ENCODE results near the gene PHLDA2.
"Not testable (repeated sequence)": the region's sequence is repeated elsewhere in the genome, so short reads cannot be mapped to it uniquely, and the experiment has no call there.

PHLDA2 gene

DNA sequence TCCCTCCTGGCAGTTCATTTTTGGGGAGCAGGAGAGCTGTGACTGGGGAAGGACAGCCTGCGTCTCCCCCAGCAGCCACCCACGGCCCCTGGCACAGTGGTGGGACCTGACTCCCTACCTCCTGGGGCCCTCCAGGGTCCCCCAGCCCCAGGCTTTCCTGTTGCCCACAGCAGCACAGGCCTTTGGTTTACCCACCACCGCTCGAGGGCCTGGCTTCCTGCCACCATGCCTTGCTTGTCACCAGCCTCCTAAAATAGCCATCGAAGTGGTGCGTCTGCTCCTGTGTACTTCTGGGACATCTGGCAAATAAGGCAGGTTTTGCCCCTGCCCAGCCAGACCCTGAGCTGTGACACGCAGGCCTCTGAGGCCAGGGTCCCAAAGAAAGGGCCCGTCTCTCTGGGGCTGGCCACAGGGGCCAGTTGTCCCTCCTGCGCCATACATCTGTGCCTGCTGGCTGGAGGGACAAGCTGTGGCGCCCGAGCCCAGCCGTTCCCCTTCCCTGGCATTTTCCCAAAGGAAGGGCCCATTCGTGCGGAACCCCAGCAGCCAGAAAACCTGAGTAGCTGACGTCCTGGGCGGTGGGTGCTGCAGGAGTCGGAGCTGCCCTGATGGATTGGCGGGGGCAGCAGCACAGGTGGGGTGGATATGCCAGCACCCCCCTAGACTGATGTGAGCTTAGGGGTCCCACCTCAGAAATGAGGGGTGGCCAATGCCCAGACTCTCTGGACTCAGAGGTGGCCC is 14.6 kb downstream of the PHLDA2 start:
- FAIRE-seq: no peak

DNA sequence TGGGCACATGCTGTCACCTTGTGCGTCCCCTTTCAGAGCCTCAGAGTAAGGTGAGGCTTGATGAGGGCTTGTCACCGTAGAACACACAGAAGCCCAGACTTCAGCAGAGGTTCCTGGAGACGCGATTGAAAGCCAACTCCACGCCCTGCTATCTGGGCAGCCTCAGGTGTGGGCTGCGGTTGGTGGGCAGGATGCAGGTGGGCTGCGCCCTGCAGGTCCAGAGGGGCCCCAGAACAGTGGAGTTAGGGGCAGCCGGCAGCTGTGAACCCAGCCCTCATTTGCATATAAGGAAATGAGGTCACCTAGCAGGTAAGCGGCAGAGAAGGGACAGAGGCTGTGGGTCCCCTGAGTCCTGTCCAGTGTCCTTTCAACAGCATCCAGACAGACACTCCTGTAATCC is 15.4 kb downstream of the PHLDA2 start:
- FAIRE-seq: no peak

- FAIRE-seq: no peak
Measured at GRCh38 chr11:2913019-2913431, 16.2 kb downstream of the PHLDA2 start.

GRCh38 chr11:2912498-2912897 is 16.7 kb downstream of the PHLDA2 start:
- FAIRE-seq: no peak

DNA sequence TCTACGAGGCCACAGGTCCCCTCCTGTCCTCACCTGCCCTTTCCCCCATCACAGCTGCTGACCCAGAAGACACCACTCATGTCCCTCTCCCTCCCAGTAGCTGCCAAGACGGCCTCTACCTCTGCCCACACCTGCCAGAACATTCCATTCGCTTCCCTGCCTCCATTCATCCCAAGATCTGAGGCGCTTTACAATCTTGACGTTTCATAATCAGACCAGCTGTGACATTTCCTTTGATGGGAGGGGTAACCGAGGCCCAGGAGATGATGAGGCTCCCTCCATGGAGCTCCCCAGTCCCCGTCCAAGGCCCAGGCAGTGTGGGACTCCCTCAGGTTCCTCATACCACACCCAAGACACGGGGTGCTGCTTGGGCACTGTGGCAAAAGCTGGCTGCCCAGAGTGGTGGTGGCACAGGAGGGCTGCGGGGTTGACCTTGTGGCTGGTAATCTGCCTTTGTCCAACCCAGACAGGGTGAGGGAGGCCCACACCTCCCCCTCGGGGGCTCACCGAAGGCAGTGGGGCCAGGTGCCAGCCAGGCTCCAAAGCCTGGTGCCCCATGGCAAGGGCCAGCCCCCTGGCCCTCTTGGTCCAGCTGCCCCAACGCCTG is 17.3 kb downstream of the PHLDA2 start:
- FAIRE-seq: no peak

DNA sequence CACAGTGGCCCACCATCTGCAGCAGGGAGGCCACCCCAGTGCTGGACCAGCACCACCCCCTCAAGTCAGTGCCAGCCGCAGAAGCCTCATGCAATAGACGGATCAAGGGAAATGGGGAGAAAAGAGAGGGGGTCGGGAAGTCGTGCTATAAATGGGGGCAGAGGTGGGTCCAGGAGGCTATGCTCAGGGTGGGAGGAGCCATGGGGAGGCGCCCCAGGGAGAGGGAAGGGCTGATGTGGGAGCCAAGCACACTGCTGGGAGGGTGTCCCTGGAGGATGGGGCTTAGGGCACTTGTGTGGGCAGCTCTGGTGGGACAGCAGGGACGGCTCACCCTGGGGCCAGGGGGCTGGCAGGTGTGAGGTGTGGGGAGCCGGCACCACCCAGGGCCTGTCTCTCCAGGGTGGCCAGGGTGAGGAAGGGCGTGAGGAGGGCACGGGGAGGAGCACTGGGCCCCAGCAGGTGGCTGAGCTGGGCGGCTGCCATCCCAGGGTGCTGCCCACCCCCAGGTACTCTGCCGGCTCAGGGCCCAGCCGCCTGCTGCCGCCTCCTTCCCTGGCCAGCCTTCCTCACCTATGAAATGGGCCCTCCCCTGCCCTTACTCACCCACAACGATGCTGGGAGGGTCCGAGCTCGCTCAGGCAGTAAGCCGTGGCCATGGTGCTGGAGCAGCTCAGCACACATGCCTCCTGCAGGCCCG is 18.0 kb downstream of the PHLDA2 start:
- no peak for FAIRE-seq

GRCh38 chr11:2910401-2910955 is 18.7 kb downstream of the PHLDA2 start:
- no peak for FAIRE-seq

DNA sequence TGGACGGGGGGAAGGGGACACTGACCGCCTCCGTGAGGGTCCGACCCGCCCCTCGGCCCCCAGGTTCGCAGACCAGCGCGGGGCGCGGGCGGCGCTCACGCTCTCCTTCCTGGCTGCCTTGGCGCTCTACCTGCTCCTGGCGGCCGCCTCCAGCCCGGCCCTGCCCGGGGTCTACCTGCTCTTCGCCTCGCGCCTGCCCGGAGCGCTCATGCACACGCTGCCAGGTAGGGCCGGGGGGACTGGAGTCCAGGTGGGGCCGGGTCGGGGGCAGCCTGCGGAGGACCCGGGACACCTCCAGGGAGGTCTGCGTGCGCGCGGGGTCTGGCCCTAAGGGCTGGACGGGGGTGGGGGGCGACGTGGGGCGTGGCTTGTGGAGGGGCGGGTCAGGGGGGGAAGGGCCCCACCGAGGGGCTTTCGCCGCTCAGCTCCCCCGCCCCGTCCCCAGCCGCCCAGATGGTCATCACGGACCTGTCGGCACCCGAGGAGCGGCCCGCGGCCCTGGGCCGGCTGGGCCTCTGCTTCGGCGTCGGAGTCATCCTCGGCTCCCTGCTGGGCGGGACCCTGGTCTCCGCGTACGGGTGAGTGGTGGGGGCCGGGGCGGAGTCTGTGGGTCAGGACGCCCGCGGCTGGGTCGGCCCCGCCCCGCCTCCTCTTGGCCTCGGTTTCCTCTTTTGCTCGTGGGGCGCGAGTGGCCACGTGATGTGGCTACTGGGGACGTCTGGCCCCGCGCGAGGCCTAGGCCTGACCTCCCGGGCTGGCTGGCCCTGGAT is 19.9 kb downstream of the PHLDA2 start:
- no peak for FAIRE-seq

DNA sequence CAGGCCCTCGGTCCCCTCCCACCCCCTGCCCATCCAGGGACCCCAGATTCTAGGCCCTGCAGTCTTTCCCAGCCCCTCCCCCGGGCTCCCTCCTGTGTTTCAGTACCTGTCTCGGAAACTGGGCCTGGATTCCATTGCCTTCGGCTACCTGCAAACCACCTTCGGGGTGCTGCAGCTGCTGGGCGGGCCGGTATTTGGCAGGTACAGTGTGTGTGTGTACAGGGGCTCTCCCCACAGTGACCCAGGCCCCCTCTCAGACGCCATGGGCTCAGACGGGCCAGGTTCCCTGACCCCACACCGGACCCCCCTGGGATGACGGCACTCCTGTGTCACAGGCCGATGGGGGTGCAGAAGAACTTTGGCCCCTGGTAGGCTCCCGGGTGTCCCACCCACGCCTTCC is 21.1 kb downstream of the PHLDA2 start:
- no peak for FAIRE-seq

- FAIRE-seq: not testable (repeated sequence)
Measured at GRCh38 chr11:2905299-2905698, 23.9 kb downstream of the PHLDA2 start.

DNA sequence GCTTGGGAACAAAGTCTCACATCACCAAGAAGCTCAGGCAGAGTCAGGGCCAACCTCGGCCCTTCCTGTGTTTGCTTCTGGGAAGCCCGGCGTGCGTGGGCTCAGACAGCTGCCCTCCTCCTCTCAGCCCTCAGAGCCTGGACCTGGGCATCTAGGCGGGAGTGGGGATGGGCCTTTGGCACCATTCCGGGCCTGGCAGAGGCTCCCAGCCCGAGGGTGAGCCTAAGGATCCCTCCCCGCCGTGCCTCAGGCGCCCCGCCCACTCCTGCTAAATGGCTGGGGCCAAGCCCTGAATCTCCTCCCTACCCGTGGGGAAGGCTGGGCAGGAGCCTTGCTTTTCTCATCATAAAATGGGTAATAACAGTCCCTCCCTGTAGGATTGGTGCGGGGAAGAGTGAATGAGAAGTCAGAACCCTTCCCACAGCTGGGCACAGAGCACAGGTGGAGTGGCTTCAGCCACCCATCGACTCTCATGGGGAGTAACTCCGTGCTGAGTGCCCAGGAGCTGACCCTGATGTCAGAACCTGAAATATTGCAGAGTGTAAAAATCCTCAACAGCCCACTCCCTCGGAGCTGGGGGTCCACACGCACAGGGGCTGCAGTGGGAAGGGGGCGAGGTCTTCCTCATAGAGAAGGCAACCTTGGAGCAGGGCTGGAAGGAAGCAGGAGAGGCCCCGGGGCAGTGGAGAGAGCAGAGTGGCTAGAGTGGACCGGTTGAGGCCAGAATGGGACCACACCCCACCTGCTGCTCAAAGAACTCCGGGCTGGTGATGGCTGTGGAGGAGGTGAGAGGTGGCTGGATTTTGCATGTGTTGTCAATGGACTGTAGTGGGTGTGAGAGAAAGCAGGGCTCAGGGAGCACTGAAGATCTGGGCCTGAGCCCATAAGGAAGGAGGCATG is 24.8 kb downstream of the PHLDA2 start:
- FAIRE-seq: no peak

- no peak for FAIRE-seq
Measured at GRCh38 chr11:2903672-2904011, 25.6 kb downstream of the PHLDA2 start.

DNA sequence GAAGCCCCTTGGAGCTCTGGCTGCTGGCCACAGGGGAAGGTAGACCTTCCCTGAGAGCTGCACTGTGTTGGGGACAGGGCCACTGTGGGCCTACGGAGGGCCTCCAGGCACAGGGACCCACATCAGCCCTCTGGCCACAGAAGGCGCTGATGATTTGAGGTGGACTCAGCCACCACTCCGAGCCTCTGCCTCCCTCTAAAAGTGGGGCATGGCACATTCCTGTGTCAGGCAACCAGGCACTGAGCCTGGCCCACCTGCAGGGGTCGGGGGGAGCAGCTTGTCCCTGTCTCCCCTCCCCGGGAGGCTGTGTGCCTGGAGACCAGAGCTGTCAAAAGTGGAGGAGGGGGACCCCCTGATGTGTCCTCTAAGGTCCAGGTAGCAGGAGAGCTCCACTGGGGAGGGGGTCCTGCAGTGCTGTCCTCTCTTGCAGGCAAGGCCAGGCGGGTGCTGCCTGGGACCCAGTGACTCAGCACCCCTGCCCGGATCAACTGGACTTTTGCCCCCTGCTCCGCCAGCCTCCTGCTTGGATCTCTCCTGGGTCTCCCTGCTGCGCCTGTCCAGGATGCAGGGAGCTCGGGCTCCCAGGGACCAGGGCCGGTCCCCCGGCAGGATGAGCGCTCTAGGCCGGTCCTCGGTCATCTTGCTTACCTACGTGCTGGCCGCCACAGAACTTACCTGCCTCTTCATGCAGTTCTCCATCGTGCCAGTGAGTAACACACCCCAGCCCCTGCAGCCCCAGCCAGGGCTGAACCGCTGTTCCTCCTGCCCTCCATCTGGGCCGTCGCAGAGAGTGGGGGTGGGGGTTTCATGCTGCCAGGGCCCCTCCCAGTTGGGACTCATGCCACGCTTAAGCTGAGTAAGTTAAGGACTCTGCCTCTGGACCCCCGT is 26.2 kb downstream of the PHLDA2 start:
- no peak for FAIRE-seq

GRCh38 chr11:2901854-2902783 is 27.1 kb downstream of the PHLDA2 start:
- FAIRE-seq: no peak

DNA sequence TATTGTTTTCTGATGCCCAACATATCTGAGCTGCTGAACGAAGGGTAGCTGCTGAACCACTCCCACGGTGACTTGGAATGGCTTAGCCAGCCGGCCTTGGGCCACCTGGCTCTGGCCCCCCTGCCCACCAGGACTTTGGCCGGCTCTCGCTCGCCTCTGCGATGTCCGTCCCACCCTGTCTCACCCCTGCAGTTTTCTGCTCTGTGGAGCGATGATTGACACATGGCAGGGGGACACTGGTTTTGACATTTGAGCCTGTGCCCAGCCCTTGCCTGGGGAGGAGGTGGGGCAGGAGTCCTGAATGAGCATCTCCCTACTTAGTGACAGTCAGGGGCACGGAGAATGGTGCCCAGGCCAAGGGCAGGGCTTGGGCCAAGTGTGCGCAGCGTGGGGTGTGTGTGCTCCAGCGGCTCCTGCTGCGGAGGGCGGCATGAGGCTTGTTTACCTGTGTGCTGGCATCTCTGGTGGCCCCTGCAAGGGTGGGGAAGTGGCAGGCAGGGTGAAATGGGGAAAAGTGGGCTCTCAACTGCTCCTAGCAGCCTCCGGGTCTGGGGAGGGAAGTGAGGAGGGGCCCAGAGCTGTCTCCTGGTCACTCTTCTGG is 27.9 kb downstream of the PHLDA2 start:
- no peak for FAIRE-seq

DNA sequence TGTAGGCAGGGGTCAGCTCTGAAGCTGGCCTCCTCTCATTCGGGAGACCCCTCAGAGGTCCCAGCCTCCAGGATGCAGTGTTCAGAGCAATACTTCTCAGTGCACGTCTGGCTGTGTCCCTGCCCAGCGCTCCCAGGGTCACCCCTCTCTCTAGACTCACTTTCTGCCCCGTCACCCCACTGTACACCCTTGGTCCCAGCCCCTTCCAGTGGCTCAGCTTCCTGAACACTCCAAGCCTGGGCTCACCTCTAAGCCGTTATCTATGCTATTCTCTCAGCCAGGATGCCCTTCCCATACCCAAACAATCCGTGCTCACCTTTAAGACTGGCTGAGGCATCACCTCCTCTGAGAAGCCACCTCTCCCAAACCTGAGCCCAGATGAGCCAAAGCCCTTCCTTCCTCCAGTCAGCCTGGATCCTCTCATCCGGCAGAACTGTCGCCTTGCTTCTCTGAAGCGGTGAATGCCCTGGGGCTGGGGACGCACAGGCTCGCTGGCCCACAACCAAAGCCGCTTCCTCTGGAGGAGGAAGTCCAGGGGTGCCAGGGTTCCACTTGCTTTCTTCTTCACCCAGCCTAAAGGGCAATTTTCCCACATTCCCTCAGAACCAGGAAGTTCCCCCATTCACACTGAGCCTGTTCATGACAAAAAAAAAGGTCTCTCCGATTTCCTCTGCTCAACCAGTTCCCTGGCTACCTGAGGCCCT is 30.0 kb downstream of the PHLDA2 start:
- FAIRE-seq: no peak

GRCh38 chr11:2898366-2899079 is 30.7 kb downstream of the PHLDA2 start:
- no peak for FAIRE-seq

GRCh38 chr11:2897048-2897447 is 32.2 kb downstream of the PHLDA2 start:
- FAIRE-seq: no peak

All from endometrium (tissue), 2 donors.